ENCODE results near the gene IFNA17. TPM values are rescaled to one million over a fixed set of nuclear protein-coding genes. Genes with fewer than 3 reads are reported as not detected.

Gene IFNA17
- total RNA-seq, 1 donor: not detected

DNA sequence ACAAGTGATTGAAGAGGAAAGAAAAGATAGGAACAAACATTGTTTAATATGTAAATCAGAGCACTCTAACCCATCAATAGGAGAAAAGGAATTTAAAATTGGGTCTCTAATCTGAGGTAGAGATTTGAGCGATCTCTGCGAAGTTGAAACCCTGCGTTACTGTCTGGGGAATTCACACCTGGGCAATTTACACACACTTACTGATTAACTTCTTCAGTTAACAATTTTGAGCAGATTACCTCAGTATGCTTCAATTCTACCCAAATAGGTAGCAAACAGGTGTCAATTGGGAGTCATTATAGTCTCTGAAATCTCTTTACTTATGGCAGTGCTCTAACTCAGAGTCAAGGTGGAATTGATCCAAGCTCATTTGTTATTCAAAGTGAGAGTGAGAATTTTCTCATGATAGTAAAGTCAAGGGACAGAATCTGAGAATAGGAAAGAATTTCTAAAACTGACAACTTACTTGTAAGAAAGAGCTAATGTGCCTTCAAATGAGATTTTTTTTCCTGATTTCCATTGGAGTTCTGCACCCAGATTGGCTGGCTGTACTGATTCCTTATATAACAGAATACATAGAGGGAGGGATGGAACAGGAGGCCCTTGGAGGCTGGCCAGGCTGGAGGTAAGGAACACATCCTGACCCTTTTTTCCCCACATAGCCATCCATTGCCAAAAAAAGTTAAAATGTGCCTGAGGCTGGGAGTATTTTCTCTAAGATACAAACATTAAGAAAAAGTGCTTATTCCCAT lies 38.9 kb upstream of the IFNA17 start:
- no peaks in the 10 kb centered on the region for H4K20me1 ChIP-seq (ENCODE audit: insufficient read depth, low read length)
- no peaks in the 10 kb centered on the region for H3K36me3 ChIP-seq (ENCODE audit: insufficient read depth, low read length)
- H3K9me3 ChIP-seq (ENCODE audit: low read depth, low read length): no peaks in the 10 kb centered on the region
- H3K4me1 ChIP-seq (ENCODE audit: insufficient read depth, low read length): no peaks in the 10 kb centered on the region
- DNase-seq (ENCODE audit: insufficient read length, low spot score, missing footprints): no peak
- no peaks in the 10 kb centered on the region for H3K79me2 ChIP-seq (ENCODE audit: insufficient read depth, low read length)
- TF ChIP-seq, protein P1, sequence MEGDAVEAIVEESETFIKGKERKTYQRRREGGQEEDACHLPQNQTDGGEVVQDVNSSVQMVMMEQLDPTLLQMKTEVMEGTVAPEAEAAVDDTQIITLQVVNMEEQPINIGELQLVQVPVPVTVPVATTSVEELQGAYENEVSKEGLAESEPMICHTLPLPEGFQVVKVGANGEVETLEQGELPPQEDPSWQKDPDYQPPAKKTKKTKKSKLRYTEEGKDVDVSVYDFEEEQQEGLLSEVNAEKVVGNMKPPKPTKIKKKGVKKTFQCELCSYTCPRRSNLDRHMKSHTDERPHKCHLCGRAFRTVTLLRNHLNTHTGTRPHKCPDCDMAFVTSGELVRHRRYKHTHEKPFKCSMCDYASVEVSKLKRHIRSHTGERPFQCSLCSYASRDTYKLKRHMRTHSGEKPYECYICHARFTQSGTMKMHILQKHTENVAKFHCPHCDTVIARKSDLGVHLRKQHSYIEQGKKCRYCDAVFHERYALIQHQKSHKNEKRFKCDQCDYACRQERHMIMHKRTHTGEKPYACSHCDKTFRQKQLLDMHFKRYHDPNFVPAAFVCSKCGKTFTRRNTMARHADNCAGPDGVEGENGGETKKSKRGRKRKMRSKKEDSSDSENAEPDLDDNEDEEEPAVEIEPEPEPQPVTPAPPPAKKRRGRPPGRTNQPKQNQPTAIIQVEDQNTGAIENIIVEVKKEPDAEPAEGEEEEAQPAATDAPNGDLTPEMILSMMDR (IDR thresholded peaks at IDR 0.05; ENCODE audit: extremely low read depth, low read depth, low read length): no peak
- H3K4me2 ChIP-seq (ENCODE audit: insufficient read depth, low read length): no peak overlapping the region
- no peak overlapping the region for H3K4me3 ChIP-seq (ENCODE audit: insufficient read depth, low read length)
- H2AFZ ChIP-seq (ENCODE audit: low read length): no peak overlapping the region
- H3K27me3 ChIP-seq (ENCODE audit: insufficient read depth, low read length): peaks cover 28% of the 10 kb centered on the region
- H3K27ac ChIP-seq (ENCODE audit: low read depth, low read length): no peak overlapping the region

- no peaks in the 10 kb centered on the region for H3K36me3 ChIP-seq (ENCODE audit: insufficient read depth, low read length)
- H3K27ac ChIP-seq (ENCODE audit: low read depth, low read length): no peak overlapping the region
- H4K20me1 ChIP-seq (ENCODE audit: insufficient read depth, low read length): no peaks in the 10 kb centered on the region
- DNase-seq (ENCODE audit: insufficient read length, low spot score, missing footprints): no peak
- no peaks in the 10 kb centered on the region for H3K9me3 ChIP-seq (ENCODE audit: low read depth, low read length)
- H3K4me2 ChIP-seq (ENCODE audit: insufficient read depth, low read length): no peak overlapping the region
- no peak overlapping the region for H2AFZ ChIP-seq (ENCODE audit: low read length)
- no peak overlapping the region for H3K4me3 ChIP-seq (ENCODE audit: insufficient read depth, low read length)
- H3K79me2 ChIP-seq (ENCODE audit: insufficient read depth, low read length): no peaks in the 10 kb centered on the region
- TF ChIP-seq, protein P1 (IDR thresholded peaks at IDR 0.05; ENCODE audit: extremely low read depth, low read depth, low read length): no peak
- H3K4me1 ChIP-seq (ENCODE audit: insufficient read depth, low read length): no peaks in the 10 kb centered on the region
- H3K27me3 ChIP-seq (ENCODE audit: insufficient read depth, low read length): peaks cover 28% of the 10 kb centered on the region
Measured at GRCh38 chr9:21265421-21266189, 37.6 kb upstream of the IFNA17 start.

DNA sequence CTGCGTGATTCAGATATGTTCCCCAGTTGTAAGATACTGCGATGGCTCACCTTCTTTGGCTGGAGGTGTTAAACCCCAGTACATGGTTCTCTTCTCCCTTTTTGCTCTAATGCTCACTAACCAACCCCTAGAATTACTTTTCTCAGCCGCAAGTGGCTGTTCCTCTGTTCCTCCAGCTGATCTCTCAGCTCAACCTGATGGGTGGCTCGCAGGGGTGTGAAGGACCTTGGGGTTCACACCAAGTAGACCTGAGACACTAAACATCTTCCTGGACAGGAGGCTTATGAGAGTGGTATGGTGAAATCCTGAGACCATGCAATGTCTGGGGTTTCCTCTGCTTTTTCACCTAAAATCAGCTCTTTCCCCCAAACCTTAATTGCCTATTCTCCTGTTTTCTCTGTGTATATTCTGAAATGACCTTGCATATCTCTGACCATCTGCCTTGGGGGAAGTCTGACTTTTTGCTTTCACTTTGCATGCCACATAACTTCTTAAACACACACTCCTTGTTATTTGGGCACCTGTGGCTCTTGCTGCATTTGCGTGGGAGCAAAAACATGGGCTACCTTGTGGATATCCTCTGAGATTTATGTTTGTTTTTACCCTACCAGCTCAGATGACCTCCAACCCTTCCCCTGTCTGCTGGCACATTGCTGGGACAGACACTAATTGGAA lies 27.7 kb upstream of the IFNA17 start:
- Histone ChIP-seq H4K20me1 (ENCODE audit: insufficient read depth, low read length) (no peaks in the 10 kb centered on the region), H2AFZ (ENCODE audit: low read length) (no peak overlapping the region), H3K4me1 (ENCODE audit: insufficient read depth, low read length) (peaks cover 3% of the 10 kb centered on the region), H3K4me3 (ENCODE audit: insufficient read depth, low read length) (no peak overlapping the region), H3K9me3 (ENCODE audit: low read depth, low read length) (no peaks in the 10 kb centered on the region), H3K4me2 (ENCODE audit: insufficient read depth, low read length) (no peak overlapping the region), H3K27me3 (ENCODE audit: insufficient read depth, low read length) (peaks cover 26% of the 10 kb centered on the region), H3K27ac (ENCODE audit: low read depth, low read length) (no peak overlapping the region), H3K79me2 (ENCODE audit: insufficient read depth, low read length) (no peaks in the 10 kb centered on the region), H3K36me3 (ENCODE audit: insufficient read depth, low read length) (no peaks in the 10 kb centered on the region)
- DNase-seq (ENCODE audit: insufficient read length, low spot score, missing footprints): no peak
- TF ChIP-seq, protein P1 (IDR thresholded peaks at IDR 0.05; ENCODE audit: extremely low read depth, low read depth, low read length): no peak

Data from osteoblast (primary cell).